Measurements from ENCODE around the gene DCTN1.
A peak's percentile ranks its signal among the peaks of the same experiment; 100 is the strongest.

The DCTN1 gene

GRCh38 chr2:74379851-74380789 lies at the start of gene DCTN1:
TSS of gene DCTN1 (minus strand) at chr2:74380311. CDS start at chr2:74380037, 274 bp downstream.
- peak; percentile 57 for DNase-seq (ENCODE audit: extremely low spot score)
- ChIA-PET CTCF (interaction anchor here (0.5 kb wide), 1 partner anchor 233 kb away, joined by 3 read pairs; no protein-coding TSS in a partner anchor), POLR2A (interaction anchor here (1.1 to 2.1 kb wide), 2 partner anchors 11 to 60 kb away, joined by 4 to 13 read pairs; no protein-coding TSS in a partner anchor)
- no peak for TF ChIP-seq NFRKB (IDR thresholded peaks at IDR 0.05)
- no peak for TF ChIP-seq FOXA1 (IDR thresholded peaks at IDR 0.05)
- TF ChIP-seq SP1 (IDR thresholded peaks at IDR 0.05) = no peak
- TF ChIP-seq ARNT (IDR thresholded peaks at IDR 0.05) = no peak
- TF ChIP-seq CTBP1 (IDR thresholded peaks at IDR 0.05; ENCODE audit: borderline replicate concordance) = no peak
- no peak for TF ChIP-seq FOXK2 (IDR thresholded peaks at IDR 0.05)
- TF ChIP-seq BHLHE40 (IDR thresholded peaks at IDR 0.05; ENCODE audit: borderline replicate concordance) = no peak
- no peak for TF ChIP-seq L3MBTL2 (conservative IDR thresholded peaks at IDR 0.05)
- no peak for TF ChIP-seq FOXM1 (IDR thresholded peaks at IDR 0.05; ENCODE audit: borderline replicate concordance)
- no peak for TF ChIP-seq ZNF384 (IDR thresholded peaks at IDR 0.05)
- TF ChIP-seq SUZ12 (IDR thresholded peaks at IDR 0.05) = no peak
- no peak for TF ChIP-seq LEF1 (IDR thresholded peaks at IDR 0.05; ENCODE audit: borderline replicate concordance)
- no peak; the same call in 1 of the 2 replicates for TF ChIP-seq PKNOX1 (IDR thresholded peaks at IDR 0.05)
- TF ChIP-seq ELF4 (IDR thresholded peaks at IDR 0.05) = no peak
- TF ChIP-seq TARDBP (IDR thresholded peaks at IDR 0.05) = no peak
- TF ChIP-seq HDGF (IDR thresholded peaks at IDR 0.05; ENCODE audit: borderline replicate concordance) = no peak

GRCh38 chr2:74428675-74429074 lies 48.6 kb upstream of the DCTN1 start:
- ChIA-PET POLR2A (interaction anchor here (1.0 to 3.8 kb wide), 2 partner anchors 11 to 26 kb away, joined by 3 to 18 read pairs; partner anchors contain the start of gene INO80B), CTCF (no interaction called here)
- TF ChIP-seq L3MBTL2 (conservative IDR thresholded peaks at IDR 0.05) = no peak
- no peak for TF ChIP-seq FOXM1 (IDR thresholded peaks at IDR 0.05; ENCODE audit: borderline replicate concordance)
- no peak for TF ChIP-seq HDGF (IDR thresholded peaks at IDR 0.05; ENCODE audit: borderline replicate concordance)
- TF ChIP-seq ARNT (IDR thresholded peaks at IDR 0.05) = no peak
- TF ChIP-seq FOXA1 (IDR thresholded peaks at IDR 0.05) = no peak
- TF ChIP-seq ZNF384 (IDR thresholded peaks at IDR 0.05) = no peak
- TF ChIP-seq SP1 (IDR thresholded peaks at IDR 0.05) = no peak
- no peak for TF ChIP-seq TARDBP (IDR thresholded peaks at IDR 0.05)
- TF ChIP-seq PKNOX1 (IDR thresholded peaks at IDR 0.05) = no peak
- no peak for DNase-seq (ENCODE audit: extremely low spot score)

GRCh38 chr2:74427551-74427950 lies 47.4 kb upstream of the DCTN1 start:
- CTCF ChIA-PET = interaction anchor here (0.5 kb wide), 1 partner anchor 150 kb away, joined by 3 read pairs; no protein-coding TSS in a partner anchor
- POLR2A ChIA-PET = interaction anchor here (0.9 to 3.8 kb wide), 3 partner anchors 12 to 36 kb away, joined by 3 to 18 read pairs (median 6); partner anchors contain the start of gene WBP1
- DNase-seq (ENCODE audit: extremely low spot score) = no peak
- TF ChIP-seq SUZ12 (IDR thresholded peaks at IDR 0.05) (no peak), FOXA1 (IDR thresholded peaks at IDR 0.05) (no peak), TARDBP (IDR thresholded peaks at IDR 0.05) (no peak), ARNT (IDR thresholded peaks at IDR 0.05) (no peak), FOXK2 (IDR thresholded peaks at IDR 0.05) (no peak), NFRKB (IDR thresholded peaks at IDR 0.05) (no peak), HDGF (IDR thresholded peaks at IDR 0.05; ENCODE audit: borderline replicate concordance) (no peak), PKNOX1 (IDR thresholded peaks at IDR 0.05) (no peak), LEF1 (IDR thresholded peaks at IDR 0.05; ENCODE audit: borderline replicate concordance) (no peak), L3MBTL2 (conservative IDR thresholded peaks at IDR 0.05) (no peak), ELF4 (IDR thresholded peaks at IDR 0.05) (no peak), SP1 (IDR thresholded peaks at IDR 0.05) (no peak), FOXM1 (IDR thresholded peaks at IDR 0.05; ENCODE audit: borderline replicate concordance) (no peak), BHLHE40 (IDR thresholded peaks at IDR 0.05; ENCODE audit: borderline replicate concordance) (no peak), ZNF384 (IDR thresholded peaks at IDR 0.05) (no peak)

GRCh38 chr2:74426181-74426758 lies 46.2 kb upstream of the DCTN1 start:
- DNase-seq (ENCODE audit: extremely low spot score) = no peak
- ChIA-PET POLR2A (interaction anchor here (1.1 to 2.0 kb wide), 2 partner anchors 31 to 32 kb away, joined by 5 to 7 read pairs; partner anchors contain the start of gene WBP1), CTCF (no interaction called here)
- TF ChIP-seq HDGF (IDR thresholded peaks at IDR 0.05; ENCODE audit: borderline replicate concordance) = no peak
- no peak for TF ChIP-seq ELF4 (IDR thresholded peaks at IDR 0.05)
- TF ChIP-seq PKNOX1 (IDR thresholded peaks at IDR 0.05) = no peak
- TF ChIP-seq FOXM1 (IDR thresholded peaks at IDR 0.05; ENCODE audit: borderline replicate concordance) = no peak
- no peak for TF ChIP-seq FOXA1 (IDR thresholded peaks at IDR 0.05)
- no peak for TF ChIP-seq SUZ12 (IDR thresholded peaks at IDR 0.05)
- TF ChIP-seq ZNF384 (IDR thresholded peaks at IDR 0.05) = no peak
- no peak for TF ChIP-seq ARNT (IDR thresholded peaks at IDR 0.05)
- TF ChIP-seq BHLHE40 (IDR thresholded peaks at IDR 0.05; ENCODE audit: borderline replicate concordance) = no peak
- TF ChIP-seq TARDBP (IDR thresholded peaks at IDR 0.05) = no peak
- no peak for TF ChIP-seq FOXK2 (IDR thresholded peaks at IDR 0.05)
- TF ChIP-seq L3MBTL2 (conservative IDR thresholded peaks at IDR 0.05) = no peak
- TF ChIP-seq LEF1 (IDR thresholded peaks at IDR 0.05; ENCODE audit: borderline replicate concordance) = no peak
- no peak for TF ChIP-seq NFRKB (IDR thresholded peaks at IDR 0.05)
- no peak for TF ChIP-seq CTBP1 (IDR thresholded peaks at IDR 0.05; ENCODE audit: borderline replicate concordance)
- no peak for TF ChIP-seq SP1 (IDR thresholded peaks at IDR 0.05)
